Progenitor cell of endocrine pancreas (in vitro differentiated cells): ENCODE results near the gene RS1. TPM values are rescaled to one million over a fixed set of nuclear protein-coding genes. Genes with fewer than 3 reads are reported as not detected.

Experiments
- DNase-seq: peaks from one replicate; pipeline ENCODE4 v3.0.0; 2021; ENCODE audit warnings: low spot score; ENCODE audit not compliant: unreplicated experiment
- H3K27ac Mint-ChIP-seq: 2 replicates; pipeline ENCODE4 v1.8.0; 2021; ENCODE audit warnings: mild to moderate bottlenecking, moderate library complexity, mixed read lengths
- H3K27me3 Mint-ChIP-seq: 2 replicates; pipeline ENCODE4 v1.8.0; 2021; ENCODE audit warnings: mixed read lengths
- H3K36me3 Mint-ChIP-seq: 2 replicates; pipeline ENCODE4 v1.8.0; 2022; ENCODE audit warnings: mixed read lengths; ENCODE audit not compliant: insufficient read depth
- H3K4me1 Mint-ChIP-seq: 2 replicates; pipeline ENCODE4 v1.8.0; 2021; ENCODE audit warnings: low read depth, mixed read lengths
- H3K4me3 Mint-ChIP-seq: 2 replicates; pipeline ENCODE4 v1.8.0; 2021; ENCODE audit warnings: low read depth, mild to moderate bottlenecking, moderate library complexity, mixed read lengths
- H3K9me3 Mint-ChIP-seq: 2 replicates; pipeline ENCODE4 v1.8.0; 2021; ENCODE audit warnings: low read depth, mixed read lengths
- CTCF ChIP-seq: fragments of 200-600 bp; sonication (generic); IDR thresholded peaks from one replicate; pipeline ENCODE4 v1.5.0; 2021; ENCODE audit warnings: antibody characterized with exemption, mild to moderate bottlenecking; ENCODE audit not compliant: unreplicated experiment
- total RNA-seq: library from RNA; stranded (reverse); gene quantifications from 2 replicates; pipeline ENCODE4 v1.2.1, GENCODE V29; 2021

The RS1 gene
- total RNA-seq, 1 donor from 2014 or later = not detected

GRCh38 chrX:18702362-18703195 is 30.7 kb upstream of the RS1 start:
- peaks cover 2% of the 10 kb centered on the region for H3K9me3 Mint-ChIP-seq
- H3K36me3 Mint-ChIP-seq = no peaks in the 10 kb centered on the region
- H3K27ac Mint-ChIP-seq = no peak overlapping the region
- TF ChIP-seq CTCF = no peak
- peaks cover 4% of the 10 kb centered on the region for H3K4me1 Mint-ChIP-seq
- no peaks in the 10 kb centered on the region for H3K27me3 Mint-ChIP-seq
- H3K4me3 Mint-ChIP-seq = no peak overlapping the region
- DNase-seq = no peak

- TF ChIP-seq CTCF = no peak
Measured at GRCh38 chrX:18701621-18702361, 29.9 kb upstream of the RS1 start.

GRCh38 chrX:18698737-18699650 is 27.1 kb upstream of the RS1 start:
- no peak overlapping the region for H3K27ac Mint-ChIP-seq
- H3K9me3 Mint-ChIP-seq = peaks cover 19% of the 10 kb centered on the region
- no peak for TF ChIP-seq CTCF
- peaks cover under 1% of the 10 kb centered on the region for H3K36me3 Mint-ChIP-seq
- no peak overlapping the region for H3K4me3 Mint-ChIP-seq
- no peaks in the 10 kb centered on the region for H3K27me3 Mint-ChIP-seq
- no peak for DNase-seq
- peaks cover 4% of the 10 kb centered on the region for H3K4me1 Mint-ChIP-seq

More at GRCh38 chrX:18701621-18702361, 29.9 kb upstream of the RS1 start:
- H3K4me1 Mint-ChIP-seq = peaks cover 4% of the 10 kb centered on the region
- no peak overlapping the region for H3K27ac Mint-ChIP-seq
- no peak overlapping the region for H3K4me3 Mint-ChIP-seq
- no peak for DNase-seq
- H3K27me3 Mint-ChIP-seq = no peaks in the 10 kb centered on the region
- H3K36me3 Mint-ChIP-seq = no peaks in the 10 kb centered on the region
- H3K9me3 Mint-ChIP-seq = peaks cover 8% of the 10 kb centered on the region

GRCh38 chrX:18696653-18697052 is 24.7 kb upstream of the RS1 start:
- Mint-ChIP-seq H3K4me3 (no peak overlapping the region), H3K9me3 (peaks cover 34% of the 10 kb centered on the region), H3K27me3 (no peaks in the 10 kb centered on the region), H3K36me3 (peaks cover 2% of the 10 kb centered on the region), H3K4me1 (peaks cover 9% of the 10 kb centered on the region), H3K27ac (no peak overlapping the region)
- no peak for DNase-seq
- TF ChIP-seq CTCF = no peak

GRCh38 chrX:18692541-18692940 is 20.6 kb upstream of the RS1 start:
- H3K4me3 Mint-ChIP-seq = no peak overlapping the region
- no peak for TF ChIP-seq CTCF
- peaks cover 48% of the 10 kb centered on the region for H3K9me3 Mint-ChIP-seq
- H3K36me3 Mint-ChIP-seq = peaks cover 2% of the 10 kb centered on the region
- no peaks in the 10 kb centered on the region for H3K27me3 Mint-ChIP-seq
- H3K27ac Mint-ChIP-seq = no peak overlapping the region
- H3K4me1 Mint-ChIP-seq = peaks cover 9% of the 10 kb centered on the region
- DNase-seq = no peak
